GM21825 (cell line): Measurements from ENCODE around the gene ADPRM.
"Not testable (repeated sequence)": the region's sequence is repeated elsewhere in the genome, so short reads cannot be mapped to it uniquely, and the experiment has no call there.

Experiments
- ATAC-seq: cut with Tn5 transposase; IDR thresholded peaks from one replicate; pipeline ENCODE4 v1.9.1; 2021; ENCODE audit warnings: mild to moderate bottlenecking, moderate library complexity; ENCODE audit not compliant: unreplicated experiment

ADPRM gene

DNA sequence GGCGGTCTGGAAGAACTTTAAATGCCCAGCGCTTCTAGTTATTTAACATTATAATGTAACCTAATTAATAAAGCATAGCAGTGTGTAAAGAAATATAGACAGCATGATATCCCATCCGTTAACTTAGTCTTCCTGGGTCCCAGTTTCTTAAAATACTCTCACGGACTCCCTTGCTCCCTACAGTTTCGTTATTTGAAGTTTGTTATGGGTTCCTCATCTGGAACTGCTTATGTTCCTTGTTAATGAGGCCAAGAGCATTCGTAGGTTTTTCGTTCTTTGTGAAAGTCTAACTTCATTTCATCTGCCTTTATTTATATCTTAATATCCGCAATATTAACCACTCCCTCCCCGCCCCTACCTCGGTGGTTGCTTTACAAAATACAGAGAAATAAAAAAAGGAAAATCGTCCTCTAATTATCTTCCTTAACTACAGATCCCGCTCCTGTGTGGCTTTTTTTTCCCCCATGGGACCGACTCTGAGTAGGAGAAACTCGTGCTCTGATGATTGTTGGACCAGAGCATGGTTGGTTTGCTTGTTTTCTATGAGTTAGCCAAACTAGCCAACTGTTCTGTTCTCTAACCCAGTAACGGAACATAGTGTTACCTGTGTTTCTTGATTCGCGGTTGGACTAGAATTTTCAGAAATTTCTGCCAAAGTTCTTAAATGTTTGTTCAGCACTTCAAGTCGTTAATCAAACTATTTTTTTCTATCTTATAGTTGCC lies 863 bp downstream of the ADPRM start:
- ATAC-seq: no peak

DNA sequence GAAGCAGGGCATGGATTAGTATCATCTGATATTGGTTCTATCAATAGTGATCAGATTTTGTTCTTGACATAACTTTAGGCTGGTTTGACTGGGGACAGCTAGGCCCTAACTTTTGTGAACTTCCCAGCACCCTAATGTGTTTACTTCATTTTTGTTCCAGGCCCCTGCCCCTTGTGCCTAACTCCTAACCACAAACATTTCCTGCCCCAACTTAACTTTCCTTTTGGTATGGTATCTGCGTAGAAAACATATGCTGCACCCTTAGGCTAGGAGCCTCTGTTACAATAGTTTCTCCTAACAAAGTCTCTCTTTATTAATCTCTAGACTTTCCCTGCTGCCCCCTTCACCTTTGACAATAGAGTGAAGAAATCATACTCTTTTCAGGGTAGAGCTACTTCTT lies 2.5 kb downstream of the ADPRM start:
- no peak for ATAC-seq

- ATAC-seq: no peak
Observed at GRCh38 chr17:10702574-10702973, 5.2 kb downstream of the ADPRM start.

- ATAC-seq: no peak
Observed at GRCh38 chr17:10705727-10706126, 8.3 kb downstream of the ADPRM start.

DNA sequence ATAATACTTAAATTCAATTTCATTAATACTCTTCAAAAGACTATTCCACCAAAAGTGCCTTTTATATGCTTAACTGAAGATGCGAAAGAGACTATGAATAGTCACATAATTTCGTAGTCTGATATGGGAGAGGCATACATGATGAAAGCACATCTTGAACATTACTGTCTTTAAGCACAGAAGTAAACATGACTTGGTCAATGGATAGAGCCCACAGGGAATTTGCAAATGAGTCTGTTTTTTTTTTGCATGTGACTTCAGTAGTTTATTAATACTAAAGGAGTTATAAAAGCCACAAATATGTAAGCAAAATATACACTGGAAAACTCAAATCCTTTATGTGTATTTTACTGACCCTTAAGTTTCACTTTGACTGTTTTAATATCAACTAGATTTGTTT lies 15.9 kb downstream of the ADPRM start:
- no peak for ATAC-seq

GRCh38 chr17:10716218-10716617 lies 18.8 kb downstream of the ADPRM start:
- no peak for ATAC-seq

DNA sequence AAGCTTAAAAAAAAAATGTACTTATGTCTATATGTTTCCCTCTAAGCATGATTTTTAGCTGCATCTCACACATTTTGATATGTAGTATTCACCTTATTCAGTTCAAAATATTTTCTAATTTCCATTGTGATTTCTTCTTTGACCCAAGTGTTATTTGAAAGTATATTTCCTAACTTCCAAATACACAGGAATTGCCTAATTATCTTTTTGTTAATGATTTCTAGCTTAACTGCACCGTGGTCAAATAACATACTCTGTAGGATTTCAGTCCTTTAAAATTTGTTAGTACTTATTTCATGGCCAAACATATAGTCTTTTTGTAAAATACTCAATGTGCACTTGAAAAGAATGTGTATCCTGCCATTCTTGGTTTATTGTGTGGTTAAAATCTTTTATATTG lies 21.2 kb downstream of the ADPRM start:
- ATAC-seq: no peak

DNA sequence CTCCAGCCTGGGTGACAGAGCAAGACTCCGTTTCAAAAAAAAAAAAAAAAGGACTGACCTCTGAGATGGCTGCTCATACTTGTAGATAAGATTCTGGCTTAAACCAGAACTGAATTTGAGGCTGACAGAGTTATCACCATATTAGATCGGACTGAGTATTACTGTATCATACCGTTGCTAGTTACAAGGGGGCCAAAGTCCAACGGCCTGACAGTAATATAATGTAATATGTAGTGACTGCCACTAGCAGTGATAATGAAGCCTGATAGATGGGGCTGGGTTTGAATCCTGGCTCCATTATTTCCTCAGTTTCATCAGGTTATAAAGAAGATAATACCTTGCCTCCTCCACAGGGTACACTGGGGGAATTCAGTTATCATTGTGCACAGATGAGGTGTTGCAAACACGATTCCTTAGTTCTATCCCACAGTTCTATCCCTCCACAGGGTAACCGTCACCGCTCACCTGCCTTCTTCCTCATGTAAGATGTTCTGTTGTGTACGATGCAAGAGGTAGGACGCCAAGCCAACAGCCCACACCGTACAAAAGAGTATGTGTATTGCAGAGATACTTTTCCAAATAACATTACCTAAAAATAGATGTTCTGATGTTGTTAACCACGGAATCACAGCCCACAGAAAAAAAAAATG lies 27.3 kb downstream of the ADPRM start:
- ATAC-seq: no peak

DNA sequence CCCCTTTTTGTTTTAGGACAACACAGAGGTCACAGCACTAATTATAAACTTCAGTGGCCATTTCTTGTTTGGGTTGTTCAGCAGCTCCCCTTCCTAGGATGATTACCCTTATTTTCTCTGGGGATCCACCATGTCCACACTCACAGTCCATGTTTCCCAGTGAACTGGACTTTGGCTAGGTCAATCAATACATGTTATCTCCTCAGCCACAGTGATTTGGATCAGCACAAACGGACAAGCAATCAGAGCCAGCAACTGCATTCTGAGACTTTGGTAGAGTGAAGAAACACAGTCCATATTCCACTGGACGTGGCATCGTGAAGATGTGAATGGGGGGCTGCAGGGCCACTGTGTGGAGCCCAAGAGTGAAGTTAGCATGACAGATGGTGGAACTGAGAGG lies 27.9 kb downstream of the ADPRM start:
- ATAC-seq: no peak

DNA sequence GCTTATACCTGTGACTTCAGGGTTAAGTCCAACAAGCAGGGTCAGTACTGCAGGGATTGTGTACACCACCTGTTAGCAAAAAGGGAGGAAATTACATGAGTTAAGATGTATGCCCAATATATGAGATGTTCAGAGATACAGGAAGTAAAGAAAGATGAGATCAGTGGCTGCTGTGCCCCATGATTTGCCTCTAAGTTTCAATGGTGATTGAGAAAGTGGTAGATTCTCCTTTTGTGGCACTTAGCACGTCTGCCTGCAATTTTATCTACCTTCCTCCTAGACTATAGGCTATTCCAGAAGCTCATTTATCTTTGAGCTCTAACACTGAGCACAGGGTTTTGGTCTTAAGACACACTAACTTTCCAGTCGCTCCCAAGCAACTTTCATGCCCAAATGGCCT lies 28.8 kb downstream of the ADPRM start:
- no peak for ATAC-seq

DNA sequence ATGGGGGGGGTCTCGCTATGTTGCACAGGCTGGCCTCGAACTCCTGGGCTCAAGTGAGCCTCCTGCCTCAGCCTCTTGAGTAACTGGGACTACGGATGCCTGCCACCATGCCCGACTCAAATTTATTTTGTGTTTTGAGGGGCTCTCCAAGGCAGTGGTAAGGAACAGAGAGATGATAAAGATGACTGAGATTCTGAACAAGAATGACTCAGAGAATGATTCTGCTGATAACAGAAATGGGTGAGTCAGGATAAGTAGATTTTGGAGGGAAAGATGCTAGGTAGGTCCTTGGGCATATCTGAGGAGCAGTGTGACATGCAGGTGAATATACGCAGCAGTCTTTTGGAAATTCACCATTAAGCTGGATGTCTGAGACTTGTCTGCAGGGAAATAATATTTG lies 29.8 kb downstream of the ADPRM start:
- ATAC-seq: no peak

- ATAC-seq: no peak
Observed at GRCh38 chr17:10728331-10728892, 31.0 kb downstream of the ADPRM start.

- peak; percentile 74 for ATAC-seq
Observed at GRCh38 chr17:10729334-10730193, 32.2 kb downstream of the ADPRM start, which contains the start of gene TMEM220. TMEM220 (minus strand) TSS chr17:10730023; CDS start chr17:10729851, 172 bp downstream.

GRCh38 chr17:10730247-10730646 lies 32.9 kb downstream of the ADPRM start:
- ATAC-seq: not testable (repeated sequence)

DNA sequence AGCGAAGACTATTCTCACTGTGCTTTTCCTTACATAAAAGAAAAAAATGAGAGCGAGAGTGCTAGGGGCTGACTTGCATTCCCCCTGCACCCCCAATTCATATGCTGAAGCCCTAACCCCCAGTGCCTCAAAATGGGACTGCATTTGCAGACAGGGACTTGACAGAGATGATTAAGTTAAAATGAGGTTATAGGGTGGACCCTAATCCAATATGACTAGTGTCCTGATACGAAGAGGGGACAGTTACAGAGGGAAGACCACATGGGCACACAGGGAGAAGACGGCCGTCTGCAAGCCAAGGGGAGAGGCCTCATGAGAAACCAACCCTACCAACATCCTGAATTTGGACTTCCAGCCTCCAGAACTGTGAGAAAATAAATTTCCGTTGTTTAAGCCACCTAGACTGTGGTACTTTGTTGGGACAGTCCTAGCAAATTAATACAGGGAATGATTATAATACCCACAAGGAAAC lies 34.0 kb downstream of the ADPRM start:
- no peak for ATAC-seq

GRCh38 chr17:10732121-10732520 lies 34.7 kb downstream of the ADPRM start:
- not testable (repeated sequence) for ATAC-seq

- no peak for ATAC-seq
Observed at GRCh38 chr17:10733666-10734065, 36.3 kb downstream of the ADPRM start.

- ATAC-seq: no peak
Observed at GRCh38 chr17:10735251-10735650, 37.9 kb downstream of the ADPRM start.

GRCh38 chr17:10735821-10736220 lies 38.4 kb downstream of the ADPRM start:
- ATAC-seq: no peak

- no peak for ATAC-seq
Observed at GRCh38 chr17:10737168-10737622, 39.8 kb downstream of the ADPRM start.

DNA sequence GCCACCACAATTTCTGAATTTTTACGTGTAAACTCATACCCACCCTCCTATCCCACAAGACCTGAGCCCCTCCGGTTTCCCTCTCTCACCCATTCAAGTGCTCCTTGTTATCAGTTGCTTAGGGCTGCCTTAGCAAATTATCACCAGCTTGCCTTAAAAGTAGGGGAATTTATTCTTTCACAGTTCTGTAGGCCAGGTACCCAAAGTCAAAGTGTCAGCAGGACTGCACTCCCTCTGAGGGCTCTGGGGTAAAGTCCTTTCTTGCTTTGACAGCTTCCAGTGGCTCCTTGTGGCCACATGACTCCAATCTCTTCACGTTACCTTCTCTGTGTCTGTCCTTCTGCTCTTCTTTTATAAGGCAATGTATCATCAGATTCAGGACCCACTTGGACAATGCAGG lies 40.3 kb downstream of the ADPRM start:
- no peak for ATAC-seq
